HG02798 (cell line): ENCODE results near the gene APC2.
"Not testable (repeated sequence)": the region's sequence is repeated elsewhere in the genome, so short reads cannot be mapped to it uniquely, and the experiment has no call there.

Experiments used
- ATAC-seq: cut with Tn5 transposase; IDR thresholded peaks from one replicate; pipeline ENCODE4 v1.9.1; 2021; ENCODE audit warnings: mild to moderate bottlenecking; ENCODE audit not compliant: unreplicated experiment, poor library complexity

The APC2 gene

GRCh38 chr19:1507763-1508506 lies 58.0 kb downstream of the APC2 start:
- ATAC-seq: no peak

- no peak for ATAC-seq
Measured at GRCh38 chr19:1508507-1508856, 58.6 kb downstream of the APC2 start.

DNA sequence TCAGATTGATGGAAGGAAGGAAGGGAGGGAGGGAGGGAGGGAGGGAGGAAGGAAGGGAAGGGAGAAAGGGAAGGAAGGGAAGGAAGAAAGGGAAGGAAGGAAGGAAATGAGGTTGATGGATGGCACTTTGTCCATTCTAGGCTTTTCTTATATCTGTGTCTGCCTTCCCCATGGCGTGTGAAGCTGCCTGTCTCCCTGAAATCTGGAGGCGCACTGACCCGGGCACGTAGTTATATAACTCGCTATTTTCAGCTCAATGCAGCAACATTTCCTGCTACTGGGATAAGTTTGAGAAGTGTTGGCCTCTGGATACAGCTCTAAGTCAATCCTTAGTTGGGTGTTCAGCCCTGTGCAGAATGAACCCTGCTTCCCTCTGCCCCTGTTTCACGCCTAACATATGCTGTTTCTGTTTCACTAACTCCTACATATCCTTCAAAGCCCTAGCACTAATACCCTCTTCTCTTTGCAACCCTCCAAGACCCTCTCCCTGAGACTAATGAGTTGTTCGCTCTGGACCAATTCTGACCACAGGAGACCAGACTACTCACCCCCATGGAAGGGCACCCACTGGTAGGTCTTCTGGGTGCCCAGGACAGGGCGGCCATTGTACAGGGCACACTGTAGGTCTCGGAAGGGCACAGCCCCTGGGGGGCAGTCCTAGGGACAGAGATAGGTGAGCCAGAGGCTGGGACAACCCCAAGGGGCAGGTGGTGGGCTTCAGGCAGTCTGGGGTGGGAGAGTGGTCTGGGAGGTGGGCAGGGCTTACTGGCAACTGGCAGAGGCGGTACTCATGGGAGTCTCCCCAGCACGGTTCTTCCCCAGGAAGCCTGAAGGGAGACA lies 59.9 kb downstream of the APC2 start:
- no peak for ATAC-seq

DNA sequence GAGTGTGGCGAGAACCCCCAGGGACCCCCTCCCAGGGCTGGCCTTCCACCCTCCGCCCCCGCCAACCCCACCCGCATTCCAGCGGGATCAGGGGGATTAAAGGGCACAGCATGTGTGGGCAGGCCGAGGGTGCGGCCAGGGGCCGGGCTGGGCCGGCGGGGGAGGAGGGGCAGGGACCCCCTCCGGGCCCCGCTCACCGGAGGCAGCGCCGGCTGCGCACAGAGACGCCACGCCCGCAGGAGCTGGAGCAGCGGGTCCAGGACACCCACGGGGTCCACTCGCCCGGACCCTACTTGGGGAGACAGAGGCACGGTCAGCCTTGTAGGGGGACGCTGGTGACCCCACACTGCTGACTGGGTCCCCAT lies 60.5 kb downstream of the APC2 start:
- ATAC-seq: no peak

DNA sequence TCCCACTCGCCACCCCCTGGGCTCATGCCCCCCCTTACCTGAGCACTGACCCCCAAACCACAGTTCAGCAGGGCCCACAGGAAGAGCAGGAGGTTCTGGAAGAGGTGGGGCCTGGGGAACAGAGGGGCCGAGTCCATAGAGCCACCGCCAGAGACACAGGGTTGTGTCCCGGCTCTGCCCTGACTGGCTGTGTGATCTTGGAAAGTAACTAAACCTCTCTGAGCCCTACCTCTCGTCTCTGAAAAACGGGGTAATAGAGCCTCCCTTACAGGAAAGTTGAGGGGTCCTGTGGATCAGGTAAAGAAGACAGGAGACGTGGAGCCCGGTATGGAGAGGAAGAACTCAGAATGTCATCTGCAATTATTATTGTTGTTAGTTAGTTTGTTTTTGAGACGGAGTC lies 60.9 kb downstream of the APC2 start:
- ATAC-seq: no peak

GRCh38 chr19:1511318-1512317 lies 61.7 kb downstream of the APC2 start:
- ATAC-seq: no peak

GRCh38 chr19:1512671-1513498 lies 63.0 kb downstream of the APC2 start, which contains the start of gene ADAMTSL5:
ADAMTSL5 (minus strand) TSS chr19:1513019; CDS start chr19:1510943, 2,076 bp downstream.
- ATAC-seq: no peak

DNA sequence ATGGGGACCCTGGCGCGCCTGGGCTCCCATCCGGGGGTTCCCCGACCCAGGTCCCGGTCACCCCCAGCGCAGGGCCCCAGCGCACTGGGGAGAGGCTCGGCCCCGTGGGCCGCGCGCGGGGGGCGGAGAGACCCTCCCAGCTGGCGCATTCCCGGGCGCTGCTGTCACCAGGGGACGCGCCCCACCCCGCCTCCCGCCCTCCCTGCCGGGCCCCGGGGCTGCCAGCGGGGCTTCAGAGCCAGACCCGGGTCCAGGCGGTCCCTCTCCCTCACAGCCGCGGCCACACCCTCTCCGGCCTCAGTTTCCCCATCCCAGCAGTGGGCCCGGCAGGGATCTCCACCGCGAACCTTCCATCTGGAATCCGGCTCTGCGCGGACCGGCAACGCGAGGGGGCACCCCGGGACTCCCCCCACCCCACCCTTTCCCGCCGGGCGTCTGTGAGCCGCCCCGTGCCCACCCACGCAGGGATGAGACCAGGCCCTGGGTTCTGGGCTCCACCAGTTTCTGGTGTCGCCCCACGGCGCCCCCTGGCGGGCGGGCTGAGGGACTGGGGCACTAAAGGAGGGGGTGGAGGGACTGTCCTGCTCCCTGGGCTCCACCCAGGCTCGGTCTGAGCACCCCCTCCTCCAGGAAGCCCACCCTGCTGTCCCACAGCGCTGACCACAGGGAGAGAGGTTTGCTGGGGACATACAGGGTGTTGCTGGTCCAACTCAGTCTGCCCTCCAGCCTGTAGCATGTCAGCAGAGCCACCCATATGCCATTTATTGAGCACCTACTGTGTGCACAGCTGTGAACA lies 63.8 kb downstream of the APC2 start:
- no peak for ATAC-seq

DNA sequence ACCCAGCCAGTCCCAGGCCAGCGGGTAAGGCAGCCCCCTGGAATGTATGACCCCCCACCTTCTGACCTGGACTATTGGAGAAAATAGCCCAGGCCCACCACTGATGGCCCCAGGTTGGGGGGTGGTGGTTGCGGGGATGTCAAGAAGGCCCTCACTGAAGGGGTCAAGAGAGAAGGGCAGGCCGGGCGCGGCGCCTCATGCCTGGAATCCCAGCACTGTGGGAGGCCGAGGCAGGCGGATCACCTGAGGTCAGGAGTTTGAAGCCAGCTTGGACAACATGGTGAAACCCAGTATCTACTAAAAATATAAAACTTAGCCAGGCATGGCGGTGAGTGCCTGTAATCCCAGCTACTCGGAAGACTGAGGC lies 64.4 kb downstream of the APC2 start:
- no peak for ATAC-seq

DNA sequence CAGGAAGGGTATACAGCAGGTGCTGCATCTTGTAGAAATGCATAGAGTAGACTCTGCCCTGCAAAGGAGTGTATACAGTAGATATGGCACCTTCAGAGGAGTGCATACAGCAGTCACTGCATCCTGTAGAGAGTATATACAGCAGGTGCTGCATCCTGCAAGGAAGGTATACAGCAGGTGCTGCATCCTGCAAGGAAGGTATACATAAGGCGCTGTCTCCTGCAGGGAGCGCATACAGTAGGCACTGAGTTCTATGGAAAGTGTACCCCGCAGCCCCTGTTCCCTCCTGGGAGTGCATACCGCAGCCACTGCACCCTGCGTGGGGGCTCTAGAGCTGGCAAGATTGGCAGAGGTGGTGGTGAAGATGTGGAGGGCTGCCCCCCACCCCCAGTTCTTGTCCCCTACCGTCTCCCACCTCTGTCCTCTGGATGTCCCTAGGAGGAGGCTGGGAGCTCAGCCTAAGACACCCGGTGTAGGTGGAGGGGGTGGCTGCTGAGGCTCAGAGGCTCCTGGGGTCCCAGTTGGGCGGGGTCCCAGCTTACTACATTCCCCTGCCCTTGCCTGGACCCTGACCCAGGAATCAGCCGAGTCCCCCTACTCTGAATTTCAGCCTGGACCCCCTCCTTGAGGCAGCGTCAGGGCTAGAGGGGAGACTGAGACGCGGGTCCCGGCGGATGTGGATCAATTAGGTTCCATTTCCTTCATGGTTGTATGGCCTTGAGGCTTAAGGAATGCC lies 65.2 kb downstream of the APC2 start:
- no peak for ATAC-seq

DNA sequence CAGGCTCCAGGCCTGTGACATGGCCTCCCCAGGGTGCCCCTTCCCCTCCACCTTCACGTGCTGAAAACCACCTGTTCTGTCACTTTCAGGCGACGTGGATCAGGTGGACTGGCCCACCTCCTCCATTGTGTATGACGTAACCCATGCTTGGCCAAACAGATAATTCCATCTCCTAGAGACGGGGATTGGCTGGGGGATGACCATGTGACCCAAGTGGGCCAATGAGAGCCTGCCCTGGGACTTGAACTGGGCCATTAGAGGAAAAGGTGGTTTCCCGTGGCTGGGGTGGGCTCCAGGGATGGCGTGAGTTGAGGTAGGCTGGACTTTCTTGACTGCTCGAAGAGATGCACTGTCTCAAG lies 66.5 kb downstream of the APC2 start:
- no peak for ATAC-seq

DNA sequence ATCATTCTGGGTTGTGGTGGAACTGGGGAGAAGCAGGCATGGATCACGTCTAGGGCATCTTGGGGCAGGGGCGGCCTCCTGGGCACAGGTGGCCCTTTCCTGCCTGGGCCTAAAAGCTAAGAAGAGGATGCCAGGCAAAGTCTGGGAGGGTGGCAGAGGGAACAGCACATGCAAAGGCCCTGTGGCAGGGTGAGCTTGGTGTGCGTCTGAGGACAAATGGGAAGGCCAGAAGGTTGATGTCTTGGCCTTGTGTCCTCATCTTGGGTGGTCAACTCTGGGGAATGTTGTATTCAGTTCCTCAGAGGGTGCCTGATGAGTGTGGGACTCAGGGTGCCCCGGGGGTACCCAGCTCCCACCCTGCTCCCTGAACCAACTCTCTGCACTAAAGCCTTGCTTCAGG lies 68.5 kb downstream of the APC2 start:
- no peak for ATAC-seq

DNA sequence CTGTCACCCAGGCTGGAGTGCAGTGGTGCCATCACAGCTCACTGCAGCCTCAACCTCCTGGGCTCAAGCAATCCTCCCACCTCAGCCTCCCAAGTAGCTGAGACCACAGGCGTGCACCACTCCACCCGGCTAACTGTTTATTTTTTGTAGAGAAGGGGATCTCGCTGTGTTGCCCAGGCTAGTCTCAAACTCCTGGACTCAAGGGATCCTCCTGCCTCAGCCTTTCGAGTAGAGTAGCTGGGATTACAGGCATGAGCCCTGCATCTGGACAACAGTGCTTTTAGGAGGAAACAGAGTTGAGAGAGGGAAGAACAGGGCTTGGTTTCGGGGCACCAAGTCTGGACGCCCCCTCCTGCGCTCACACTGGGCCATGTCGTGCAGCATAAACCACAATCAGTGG lies 69.9 kb downstream of the APC2 start:
- not testable (repeated sequence) for ATAC-seq

GRCh38 chr19:1520203-1520780 lies 70.4 kb downstream of the APC2 start:
- no peak for ATAC-seq

- ATAC-seq: no peak
Measured at GRCh38 chr19:1521636-1522035, 71.7 kb downstream of the APC2 start.

GRCh38 chr19:1522061-1522460 lies 72.1 kb downstream of the APC2 start:
- ATAC-seq: no peak

- no peak for ATAC-seq
Measured at GRCh38 chr19:1522838-1523237, 72.9 kb downstream of the APC2 start.
